DND-41 (cell line): ENCODE measurements around the gene KISS1.

ENCODE experiments used
- CTCF ChIP-seq: IDR thresholded peaks from 2 replicates; pipeline ENCODE4 v1.5.1; 2012; ENCODE audit warnings: borderline replicate concordance, low read length, moderate library complexity, mild to moderate bottlenecking; ENCODE audit not compliant: poor library complexity, severe bottlenecking; ENCODE audit errors: extremely low read depth
- EZH2 ChIP-seq: IDR thresholded peaks from 3 replicates; pipeline ENCODE4 v1.6.1; 2012; ENCODE audit warnings: borderline replicate concordance, low read depth, mild to moderate bottlenecking, moderate library complexity, low read length, inconsistent platforms; ENCODE audit not compliant: severe bottlenecking

DNA sequence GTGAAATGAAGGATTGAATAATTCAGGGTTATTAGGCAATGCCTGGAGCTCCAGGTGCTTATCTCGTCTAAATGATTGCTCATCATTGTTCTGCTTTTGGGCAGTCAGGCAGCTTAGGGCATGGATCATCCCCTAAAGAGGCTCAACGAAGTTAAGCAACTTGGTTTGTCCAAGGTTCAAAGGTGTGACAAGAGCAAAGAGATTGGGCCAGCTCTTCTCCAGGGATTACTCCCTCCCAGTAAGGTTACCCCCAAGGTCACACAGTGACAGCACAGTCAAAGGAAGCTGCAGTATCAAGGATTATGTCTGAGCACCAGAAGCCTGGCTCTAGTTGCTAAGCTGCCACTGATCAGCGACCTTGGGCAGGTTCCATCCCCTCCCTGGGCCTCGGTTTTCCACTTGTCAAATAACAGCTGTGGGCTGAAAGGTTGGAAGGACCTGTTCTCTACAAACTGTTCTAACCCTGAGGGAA lies 51.2 kb downstream of the KISS1 start:
- TF ChIP-seq EZH2 = no peak
- no peak for TF ChIP-seq CTCF
